ENCODE data around the gene DDB1. TPM values are rescaled to one million over a fixed set of nuclear protein-coding genes. Genes with fewer than 3 reads are reported as not detected.

The DDB1 gene
- total RNA-seq, 4 donors from 2014 or later, result 87.9 to 231 (median 155) TPM

DNA sequence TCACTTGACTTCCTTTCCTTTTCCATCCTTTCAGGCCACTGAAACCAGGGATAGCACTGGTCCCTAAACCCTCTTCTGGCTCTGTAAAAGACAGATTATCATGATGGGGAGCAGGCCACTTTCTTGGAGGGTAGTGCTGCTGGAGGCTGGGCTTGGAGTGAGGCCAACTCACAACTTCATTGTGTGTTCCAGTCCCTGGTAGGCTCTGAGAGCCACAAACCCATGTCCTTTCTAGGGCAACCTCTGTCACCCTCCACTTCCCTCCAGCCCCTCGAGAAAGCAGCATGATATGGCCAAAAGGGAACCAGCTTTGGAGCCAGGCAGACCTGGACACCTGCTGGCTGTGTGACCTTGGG, 2.4 kb upstream of the DDB1 start:
- DNase-seq, result no peak
- peaks cover 0 to 21% of the 10 kb centered on the region in 2 donors for H3K4me1 ChIP-seq
- intact Hi-C loops (cut with DNase I; ENCODE audit: low total_unique reads), result no loop called here
- H3K36me3 ChIP-seq, result no peaks in the 10 kb centered on the region
- H3K4me3 ChIP-seq, result no peak overlapping the region
- peak overlapping the region; percentile 55 to 93 for H3K27ac ChIP-seq
- no peaks in the 10 kb centered on the region for H3K9me3 ChIP-seq
- TF ChIP-seq POLR2A (IDR thresholded peaks at IDR 0.05), result no peak
- TF ChIP-seq, protein P1, sequence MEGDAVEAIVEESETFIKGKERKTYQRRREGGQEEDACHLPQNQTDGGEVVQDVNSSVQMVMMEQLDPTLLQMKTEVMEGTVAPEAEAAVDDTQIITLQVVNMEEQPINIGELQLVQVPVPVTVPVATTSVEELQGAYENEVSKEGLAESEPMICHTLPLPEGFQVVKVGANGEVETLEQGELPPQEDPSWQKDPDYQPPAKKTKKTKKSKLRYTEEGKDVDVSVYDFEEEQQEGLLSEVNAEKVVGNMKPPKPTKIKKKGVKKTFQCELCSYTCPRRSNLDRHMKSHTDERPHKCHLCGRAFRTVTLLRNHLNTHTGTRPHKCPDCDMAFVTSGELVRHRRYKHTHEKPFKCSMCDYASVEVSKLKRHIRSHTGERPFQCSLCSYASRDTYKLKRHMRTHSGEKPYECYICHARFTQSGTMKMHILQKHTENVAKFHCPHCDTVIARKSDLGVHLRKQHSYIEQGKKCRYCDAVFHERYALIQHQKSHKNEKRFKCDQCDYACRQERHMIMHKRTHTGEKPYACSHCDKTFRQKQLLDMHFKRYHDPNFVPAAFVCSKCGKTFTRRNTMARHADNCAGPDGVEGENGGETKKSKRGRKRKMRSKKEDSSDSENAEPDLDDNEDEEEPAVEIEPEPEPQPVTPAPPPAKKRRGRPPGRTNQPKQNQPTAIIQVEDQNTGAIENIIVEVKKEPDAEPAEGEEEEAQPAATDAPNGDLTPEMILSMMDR (IDR thresholded peaks at IDR 0.05), result no peak
- H3K27me3 ChIP-seq, result no peaks in the 10 kb centered on the region

DNA sequence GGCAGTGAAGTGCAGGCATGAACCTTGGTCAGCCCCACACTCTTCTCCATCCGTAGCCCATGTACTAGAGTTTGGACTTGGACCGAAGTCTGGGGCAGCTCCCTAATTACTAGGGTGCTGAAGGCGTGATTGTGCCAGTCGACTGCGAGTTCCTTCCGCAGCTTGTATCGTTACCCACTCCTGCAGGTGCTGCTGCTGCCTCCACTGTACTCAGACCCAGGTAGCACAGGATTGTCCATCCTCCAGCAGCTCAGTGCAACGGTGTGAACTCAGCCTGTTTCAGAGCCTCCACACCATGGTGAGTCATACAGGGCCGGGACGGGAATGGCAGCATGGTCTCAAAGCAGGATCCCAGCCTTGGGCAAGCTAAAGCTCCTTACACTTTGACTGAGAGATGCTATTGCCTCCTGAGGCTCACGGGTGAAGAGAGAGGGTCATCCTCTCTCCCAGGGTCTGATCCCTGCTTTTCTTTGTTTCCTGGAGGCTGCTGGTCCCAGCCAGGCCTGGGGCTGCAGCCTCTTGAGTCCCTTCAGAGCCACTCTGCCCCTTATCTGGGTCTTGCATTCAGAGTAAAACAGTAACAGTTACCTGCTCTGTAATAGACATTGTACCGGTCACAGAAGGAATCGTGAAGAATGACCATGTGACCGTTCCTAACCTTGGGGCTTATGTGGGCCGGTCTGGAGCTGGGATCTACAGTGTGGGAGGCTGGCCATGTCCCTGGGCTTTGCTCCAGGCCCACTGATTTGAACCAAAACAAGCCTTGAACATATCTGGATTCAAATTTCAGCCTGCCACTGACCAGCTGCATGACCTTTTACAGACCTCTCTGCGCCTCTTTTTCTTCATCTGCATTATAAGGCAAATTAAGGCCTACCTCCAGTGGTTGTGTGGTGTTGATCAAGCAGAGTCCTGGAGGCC, 1.8 kb upstream of the DDB1 start:
- no peaks in the 10 kb centered on the region for H3K27me3 ChIP-seq
- H3K4me3 ChIP-seq, result no peak overlapping the region
- H3K9me3 ChIP-seq, result no peaks in the 10 kb centered on the region
- TF ChIP-seq, protein P1 (IDR thresholded peaks at IDR 0.05), result no peak
- TF ChIP-seq POLR2A (IDR thresholded peaks at IDR 0.05), result no peak
- no peak for DNase-seq
- H3K4me1 ChIP-seq, result peaks cover 0 to 21% of the 10 kb centered on the region in 2 donors
- H3K36me3 ChIP-seq, result no peaks in the 10 kb centered on the region
- intact Hi-C loops (cut with DNase I; ENCODE audit: low total_unique reads), result no loop called here
- H3K27ac ChIP-seq, result peak overlapping the region; percentile 55 to 93

DNA sequence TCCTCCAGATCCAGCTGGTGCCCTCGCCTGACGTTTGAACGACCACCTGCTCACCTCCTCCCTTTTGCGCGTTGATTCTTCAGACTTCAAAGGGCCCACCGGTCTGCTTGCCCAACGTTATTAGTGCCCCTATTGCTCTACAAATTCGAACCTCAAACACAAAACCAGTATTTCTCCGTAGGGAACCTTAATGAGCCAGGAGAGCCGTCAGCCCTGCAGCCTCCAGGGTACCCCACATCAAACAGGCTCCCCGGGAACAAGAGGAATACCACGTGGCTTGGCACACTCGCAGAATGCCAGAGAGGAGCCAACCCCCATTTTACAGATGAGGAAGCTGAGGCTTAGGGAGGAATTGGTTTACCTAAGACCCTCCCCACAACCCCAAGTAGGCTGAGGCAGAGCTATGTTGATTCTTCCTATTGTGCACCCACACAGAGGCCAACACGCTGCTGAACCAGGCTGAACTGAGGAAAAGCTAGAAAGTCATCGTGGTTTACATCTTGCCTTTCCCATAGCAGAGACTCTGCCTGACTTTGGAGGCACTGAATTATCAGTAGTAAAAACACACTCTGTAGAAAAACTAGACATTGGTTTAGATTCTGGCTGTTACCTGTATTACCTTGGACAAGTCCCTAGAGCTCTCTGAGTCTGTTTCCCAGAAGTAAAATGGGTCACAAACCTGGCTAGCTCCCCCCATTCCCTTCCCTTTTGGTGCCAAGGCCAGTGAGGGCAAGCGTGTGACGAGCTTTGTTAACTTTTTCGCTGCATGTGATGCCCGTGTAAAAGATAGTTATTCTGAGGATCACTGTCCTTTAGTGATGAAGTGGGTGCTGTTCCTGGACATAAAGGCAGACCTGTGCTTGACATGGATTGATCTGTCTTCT, 887 bp upstream of the DDB1 start:
- peaks cover 0 to 21% of the 10 kb centered on the region in 2 donors for H3K4me1 ChIP-seq
- no peaks in the 10 kb centered on the region for H3K36me3 ChIP-seq
- intact Hi-C loops (cut with DNase I; ENCODE audit: low total_unique reads), result no loop called here
- DNase-seq, result no peak
- no peak for TF ChIP-seq POLR2A (IDR thresholded peaks at IDR 0.05)
- TF ChIP-seq, protein P1 (IDR thresholded peaks at IDR 0.05), result no peak
- H3K27me3 ChIP-seq, result no peaks in the 10 kb centered on the region
- peak overlapping the region; percentile 86 to 93 for H3K27ac ChIP-seq
- H3K9me3 ChIP-seq, result no peaks in the 10 kb centered on the region
- peak overlapping the region; percentile 67 to 92 for H3K4me3 ChIP-seq

DNA sequence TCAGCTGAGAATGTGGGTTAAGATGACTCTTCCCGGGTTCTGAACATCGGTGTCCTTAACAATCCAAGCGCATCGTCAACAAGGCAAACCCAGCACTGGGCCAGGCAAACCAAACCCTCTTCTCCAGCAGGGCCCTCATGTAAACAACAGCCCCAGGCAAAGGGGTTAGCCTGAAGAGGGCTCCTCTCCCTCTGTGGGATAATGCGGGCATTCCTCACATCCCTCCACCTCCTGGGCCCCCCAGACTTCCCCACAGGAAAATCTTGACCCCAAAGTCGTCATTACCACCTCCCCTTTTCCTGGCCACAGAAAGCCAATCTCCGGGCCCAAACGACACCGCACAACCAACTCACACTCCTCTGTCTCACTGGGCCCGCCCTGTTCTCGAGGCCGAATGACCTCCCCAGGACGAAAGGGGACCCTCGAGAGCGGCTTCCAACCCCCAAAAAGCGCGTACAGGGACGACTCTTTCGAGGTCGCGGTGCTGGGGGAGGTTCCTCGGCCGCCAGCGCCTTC, 566 bp downstream of the DDB1 start:
- Histone ChIP-seq H3K36me3 (no peaks in the 10 kb centered on the region), H3K4me1 (peaks cover 0 to 21% of the 10 kb centered on the region in 2 donors), H3K4me3 (peak overlapping the region; percentile 67 to 92), H3K27me3 (no peaks in the 10 kb centered on the region), H3K27ac (peak overlapping the region; percentile 86 to 93), H3K9me3 (no peaks in the 10 kb centered on the region)
- no peak for DNase-seq
- intact Hi-C loops (cut with DNase I; ENCODE audit: low total_unique reads), result no loop called here
- TF ChIP-seq, protein P1 (IDR thresholded peaks at IDR 0.05), result no peak
- TF ChIP-seq POLR2A (IDR thresholded peaks at IDR 0.05), result no peak
